Left forelimb (tissue), 1 donor: Measurements from ENCODE around the gene IGF2.
"Not testable (repeated sequence)": the region's sequence is repeated elsewhere in the genome, so short reads cannot be mapped to it uniquely, and the experiment has no call there.

Source experiments
- DNase-seq: peaks from one replicate; pipeline ENCODE4 v3.0.0-alpha.2; 2018; ENCODE audit warnings: low spot score

IGF2 gene

DNA sequence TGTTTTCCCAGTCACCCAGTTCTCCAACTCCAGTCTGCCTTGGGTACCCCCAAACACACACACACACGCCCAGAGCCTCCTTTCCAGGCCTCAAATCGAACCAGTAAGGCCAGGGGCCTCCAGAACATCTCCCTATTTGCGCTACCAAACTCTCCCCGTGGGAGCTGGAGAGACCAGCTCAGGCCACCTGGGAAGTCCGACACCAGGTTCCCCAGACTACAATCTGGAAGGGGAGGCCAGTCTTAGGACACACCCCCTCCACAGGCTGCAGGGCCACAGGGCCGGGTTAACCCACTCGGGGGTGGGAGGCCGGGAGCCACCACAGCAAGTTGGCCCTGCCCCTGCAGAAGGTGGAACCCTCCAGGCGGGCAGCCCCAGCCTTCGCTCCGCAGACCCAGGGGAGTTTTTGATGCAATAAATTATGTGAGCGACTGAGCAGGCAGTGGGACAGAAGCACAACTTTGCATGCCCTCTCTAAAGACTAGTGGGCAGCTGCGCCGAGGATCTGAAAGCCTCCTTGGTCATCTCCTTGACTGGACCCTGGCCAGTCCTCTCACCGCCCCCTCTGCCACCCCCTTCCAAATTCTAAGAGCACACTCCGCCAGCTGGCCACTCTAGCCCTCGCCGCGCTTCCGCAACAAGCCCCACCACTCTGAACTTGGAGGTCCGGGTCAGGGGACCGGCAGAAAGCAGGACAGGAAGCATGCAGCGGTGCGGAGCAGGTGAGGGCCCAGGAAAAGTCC is 2.8 kb downstream of the IGF2 start:
- no peak for DNase-seq

DNA sequence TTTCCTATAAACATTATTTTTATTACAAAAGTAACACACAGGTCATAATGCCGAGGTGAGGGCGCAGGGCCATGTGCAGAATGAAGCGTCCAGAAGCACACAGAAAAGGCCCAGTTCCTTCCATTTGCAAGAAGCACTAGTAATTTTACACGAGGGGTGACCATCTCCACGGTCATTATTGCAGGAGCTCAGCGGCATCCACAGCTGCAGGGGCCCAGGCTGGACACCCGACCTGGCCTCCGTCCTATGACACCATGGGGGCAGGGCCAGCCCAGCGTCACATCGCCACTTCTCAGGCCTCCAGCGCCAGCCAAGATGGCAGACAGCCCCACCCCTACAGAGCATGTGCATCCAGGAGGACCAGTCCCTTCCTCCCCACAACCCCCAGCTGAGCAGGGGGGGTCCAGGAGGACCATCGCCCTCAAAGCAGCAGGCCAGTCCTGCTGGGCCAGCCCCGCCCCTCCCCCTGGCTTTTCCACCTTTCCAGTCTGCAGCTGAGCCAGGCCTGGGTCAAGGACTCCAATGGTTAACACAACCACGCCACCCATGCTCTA is 3.5 kb downstream of the IGF2 start:
- DNase-seq: no peak

DNA sequence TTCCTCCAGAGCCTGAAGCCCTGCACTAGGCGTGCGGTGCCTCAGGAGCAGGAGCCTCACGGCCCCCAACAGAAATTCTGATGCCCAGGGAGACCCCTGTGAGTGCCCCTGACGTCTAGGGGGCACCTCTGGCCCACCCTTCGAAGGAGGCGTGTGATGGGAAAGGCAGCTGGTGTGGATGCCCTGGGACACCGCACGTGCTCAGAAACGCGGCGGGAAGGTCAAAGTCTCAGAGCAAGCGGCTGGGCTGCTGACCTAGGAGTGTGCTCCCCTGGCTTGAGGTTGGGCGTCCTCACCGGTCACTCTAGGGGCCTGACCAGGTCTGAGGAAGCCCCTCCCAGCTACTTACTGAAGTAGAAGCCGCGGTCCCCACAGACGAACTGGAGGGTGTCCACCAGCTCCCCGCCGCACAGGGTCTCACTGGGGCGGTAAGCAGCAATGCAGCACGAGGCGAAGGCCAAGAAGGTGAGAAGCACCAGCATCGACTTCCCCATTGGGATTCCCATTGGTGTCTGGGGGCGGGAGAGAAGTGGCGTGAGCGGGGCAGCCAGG is 4.1 kb downstream of the IGF2 start:
- DNase-seq: no peak

DNA sequence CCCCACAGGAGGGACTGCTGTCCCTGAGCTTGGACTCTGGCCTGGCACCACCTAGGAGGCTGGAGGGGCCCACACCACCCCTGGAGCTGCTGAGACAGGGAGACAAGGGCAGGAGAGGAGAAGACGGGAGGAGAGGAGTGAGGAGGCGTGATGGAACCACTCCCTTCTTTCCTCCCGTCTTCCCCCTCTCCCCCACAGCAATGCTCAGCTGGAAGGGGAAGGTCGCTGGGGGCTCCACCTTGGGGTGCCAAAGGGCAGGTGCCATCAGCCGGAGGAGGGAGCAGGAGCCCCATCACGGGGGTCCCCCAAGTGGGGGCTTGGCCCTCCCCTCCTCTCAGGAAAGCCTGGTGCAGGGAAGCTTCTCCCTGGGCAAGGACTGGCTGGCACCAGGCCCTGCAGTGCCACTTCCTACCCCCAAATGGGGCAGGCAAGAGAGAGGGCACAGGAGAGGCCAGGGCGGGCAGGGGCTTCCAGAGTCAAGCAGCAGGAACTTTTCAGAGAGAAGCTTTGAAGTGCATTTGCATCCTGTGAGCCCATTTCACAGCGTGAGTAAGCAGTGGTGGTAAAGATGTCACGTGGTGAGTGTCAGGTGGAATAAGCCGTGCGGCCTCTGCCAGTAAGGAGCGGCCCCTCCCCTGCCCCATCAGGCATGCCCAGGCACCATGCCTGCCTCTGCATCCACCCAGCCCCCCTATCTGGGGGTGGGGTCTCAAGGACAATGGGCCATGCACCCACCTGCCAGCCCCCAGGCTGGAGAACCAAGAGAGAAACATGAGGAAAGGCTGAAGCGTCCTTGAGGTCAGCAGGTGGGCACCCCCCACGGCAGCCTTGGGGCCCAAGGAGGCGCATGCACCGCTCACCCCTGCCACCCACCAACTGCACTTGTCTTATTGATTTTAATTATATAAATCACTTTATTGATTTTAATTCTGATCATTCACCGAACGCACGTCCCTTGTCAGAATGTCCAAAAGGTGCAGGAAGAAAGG is 4.9 kb downstream of the IGF2 start:
- no peak for DNase-seq

DNA sequence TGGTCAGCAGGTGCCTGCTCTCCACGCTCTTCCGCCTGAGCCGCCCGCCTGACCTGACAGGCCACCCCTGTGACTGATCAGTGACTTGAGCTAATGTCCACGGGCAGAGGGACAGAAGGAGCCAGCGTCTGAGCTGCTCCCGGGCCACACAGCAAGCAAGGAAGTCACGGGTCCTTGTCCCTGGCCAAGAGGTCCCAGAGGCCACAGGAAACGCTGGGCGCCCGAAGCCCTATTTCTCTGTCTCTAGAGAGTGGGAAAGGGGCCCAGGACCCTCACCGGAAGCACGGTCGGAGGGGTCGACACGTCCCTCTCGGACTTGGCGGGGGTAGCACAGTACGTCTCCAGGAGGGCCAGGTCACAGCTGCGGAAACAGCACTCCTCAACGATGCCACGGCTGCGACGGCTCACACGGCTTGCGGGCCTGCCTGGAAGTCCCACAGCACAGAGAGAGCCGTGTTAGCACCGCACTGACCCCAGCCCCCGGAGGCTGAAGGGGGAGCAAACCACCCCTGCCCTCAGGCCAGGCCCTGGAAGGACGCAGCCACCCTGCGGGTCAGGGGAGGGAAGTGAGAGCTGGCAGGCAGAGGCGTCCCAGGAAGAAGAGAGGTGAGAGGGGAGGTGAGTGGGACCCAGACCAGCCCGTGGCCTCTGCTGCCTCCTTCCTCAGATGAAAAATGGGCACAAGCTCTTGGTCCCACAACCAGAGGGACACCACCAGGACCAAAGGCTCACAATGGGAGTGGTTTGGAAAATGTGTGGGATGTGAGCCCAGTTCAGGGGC is 5.8 kb downstream of the IGF2 start:
- DNase-seq: no peak

DNA sequence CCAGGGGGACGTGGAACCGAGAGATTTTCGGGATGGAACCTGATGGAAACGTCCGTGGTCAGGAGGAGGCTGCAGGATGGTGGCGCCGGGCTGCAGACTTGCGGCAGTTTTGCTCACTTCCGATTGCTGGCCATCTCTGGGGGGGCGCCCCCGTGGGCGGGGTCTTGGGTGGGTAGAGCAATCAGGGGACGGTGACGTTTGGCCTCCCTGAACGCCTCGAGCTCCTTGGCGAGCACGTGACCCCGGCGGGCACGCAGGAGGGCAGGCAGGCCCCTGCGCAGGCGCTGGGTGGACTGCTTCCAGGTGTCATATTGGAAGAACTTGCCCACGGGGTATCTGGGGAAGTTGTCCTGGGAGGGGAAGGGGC is 6.3 kb downstream of the IGF2 start:
- no peak for DNase-seq

DNA sequence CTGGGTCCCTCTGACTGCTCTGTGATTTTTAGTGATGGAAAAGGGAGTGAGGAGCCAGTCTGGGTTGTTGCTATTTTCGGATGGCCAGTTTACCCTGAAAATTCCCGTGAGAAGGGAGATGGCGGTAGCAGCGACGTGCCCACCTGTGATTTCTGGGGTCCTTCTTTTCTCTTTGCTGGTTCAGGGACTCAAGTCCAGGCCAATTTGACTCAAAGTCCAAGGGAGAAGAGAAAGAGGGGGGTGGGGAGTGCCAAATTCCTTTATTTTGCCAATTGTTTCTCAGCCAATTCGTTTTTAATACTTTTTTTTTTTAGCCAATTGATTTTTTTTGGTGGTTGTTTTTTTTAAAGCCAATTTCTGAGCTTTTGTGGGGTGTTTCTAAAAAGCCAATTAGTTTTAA is 6.9 kb downstream of the IGF2 start:
- DNase-seq: no peak

DNA sequence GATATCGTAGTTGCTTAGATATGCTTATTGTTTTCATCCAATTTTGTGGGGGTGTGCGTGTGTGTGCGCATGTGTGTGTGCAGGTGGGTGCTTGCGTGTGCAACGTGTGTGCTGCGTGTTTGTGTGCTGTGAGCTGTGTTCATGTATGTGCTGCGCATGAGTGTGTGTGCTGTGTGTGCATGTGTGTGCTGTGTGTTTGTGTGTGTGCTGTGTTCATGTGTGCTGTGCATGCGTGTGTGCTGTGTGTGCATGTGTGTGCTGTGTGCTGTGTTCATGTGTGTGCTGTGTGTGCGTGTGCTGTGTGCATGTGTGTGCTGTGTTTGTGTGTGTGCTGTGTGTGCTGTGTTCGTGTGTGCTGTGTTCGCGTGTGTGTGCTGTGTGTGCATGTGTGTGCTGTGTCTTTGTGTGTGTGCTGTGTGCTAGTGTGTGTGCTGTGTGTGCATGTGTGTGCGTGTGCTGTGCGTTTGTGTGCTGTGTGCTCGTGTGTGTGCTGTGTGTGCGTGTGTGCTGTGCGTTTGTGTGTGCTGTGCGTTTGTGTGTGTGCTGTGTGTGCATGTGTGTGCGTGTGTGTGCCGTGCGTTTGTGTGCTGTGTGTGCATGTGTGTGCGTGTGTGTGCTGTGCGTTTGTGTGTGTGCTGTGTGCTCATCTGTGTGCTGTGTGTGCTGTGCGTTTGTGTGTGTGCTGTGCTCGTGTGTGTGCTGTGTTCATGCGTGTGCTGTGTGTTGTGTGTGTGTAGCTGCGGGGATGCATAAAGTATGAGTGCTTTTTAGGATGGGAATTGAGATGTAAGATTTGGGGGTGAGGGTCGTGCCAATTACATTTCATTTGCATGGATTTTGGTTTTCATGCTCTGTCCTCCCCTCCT is 7.6 kb downstream of the IGF2 start:
- DNase-seq: no peak

DNA sequence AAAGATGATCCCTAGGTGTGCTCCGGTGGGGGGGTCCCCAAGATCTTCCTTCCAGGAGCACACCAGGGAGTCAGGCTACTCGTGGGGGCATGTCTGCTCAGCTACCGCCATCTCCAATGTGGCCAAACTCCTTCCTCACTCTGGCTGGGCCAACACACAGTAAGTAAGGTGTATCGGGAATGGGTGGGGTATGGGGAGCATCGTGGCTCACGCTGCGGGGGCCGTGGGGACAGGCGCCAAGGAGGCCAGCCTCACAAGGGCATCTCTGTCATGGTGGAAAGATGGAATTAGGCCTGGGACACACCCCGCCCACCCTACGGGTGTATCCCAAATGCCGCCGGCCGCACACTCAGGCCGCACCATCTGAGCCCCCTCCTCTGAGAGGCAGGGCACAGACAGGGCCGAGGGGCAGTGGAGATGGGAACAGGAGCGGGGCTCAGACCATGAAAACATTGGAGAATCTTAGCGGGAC is 8.3 kb downstream of the IGF2 start:
- DNase-seq: no peak

DNA sequence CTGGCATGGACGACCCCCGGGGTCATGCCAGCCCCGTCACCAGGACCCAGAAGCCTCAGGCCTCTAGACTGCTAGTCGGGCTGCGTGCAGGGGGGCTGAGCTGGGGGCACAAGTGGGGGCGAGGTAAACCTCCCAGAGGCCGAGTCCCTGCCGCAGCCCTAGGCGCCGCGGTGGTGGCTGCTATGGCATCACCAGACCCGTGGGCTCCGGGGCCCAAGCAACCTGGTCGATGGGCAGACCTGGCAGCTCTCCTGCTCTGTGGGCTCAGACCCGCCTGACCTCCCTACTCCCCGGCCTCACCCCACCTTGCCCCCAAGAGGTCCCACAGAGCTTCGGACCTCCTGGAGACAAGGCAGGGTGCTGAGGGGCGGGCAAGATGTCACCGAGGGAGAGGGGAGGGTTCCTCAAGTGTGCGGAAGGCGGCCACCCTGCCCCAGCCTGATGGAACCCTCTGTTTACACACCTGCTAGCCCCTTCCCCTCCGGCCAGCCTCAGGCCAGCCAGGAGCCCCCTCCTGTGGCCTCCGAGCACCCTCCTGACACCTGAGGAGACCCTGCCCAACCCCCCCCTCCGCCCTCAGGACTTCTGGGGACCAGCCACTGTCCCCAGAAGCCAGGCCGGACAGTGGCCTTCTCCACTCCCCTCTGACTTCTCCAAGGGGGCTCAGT is 9.4 kb downstream of the IGF2 start:
- no peak for DNase-seq

DNA sequence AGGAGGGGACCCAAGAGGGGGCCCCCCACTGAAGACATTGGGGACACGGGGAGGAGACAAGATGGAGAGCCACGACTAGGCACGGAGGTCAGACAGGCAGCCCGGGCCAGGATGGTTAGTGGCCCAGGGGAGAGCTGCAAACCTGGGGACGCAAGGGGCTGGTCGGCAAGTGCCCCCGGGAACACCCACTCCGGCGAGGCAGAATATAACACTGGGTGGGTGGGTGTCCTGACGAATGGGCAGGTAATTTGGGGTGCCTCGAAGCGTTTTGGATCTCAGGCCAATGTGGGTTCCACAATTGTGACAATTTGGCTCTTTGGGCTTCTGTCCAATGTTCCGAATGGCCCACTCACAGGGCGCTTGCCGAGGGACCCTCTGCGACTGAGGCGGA is 9.9 kb downstream of the IGF2 start:
- no peak for DNase-seq

DNA sequence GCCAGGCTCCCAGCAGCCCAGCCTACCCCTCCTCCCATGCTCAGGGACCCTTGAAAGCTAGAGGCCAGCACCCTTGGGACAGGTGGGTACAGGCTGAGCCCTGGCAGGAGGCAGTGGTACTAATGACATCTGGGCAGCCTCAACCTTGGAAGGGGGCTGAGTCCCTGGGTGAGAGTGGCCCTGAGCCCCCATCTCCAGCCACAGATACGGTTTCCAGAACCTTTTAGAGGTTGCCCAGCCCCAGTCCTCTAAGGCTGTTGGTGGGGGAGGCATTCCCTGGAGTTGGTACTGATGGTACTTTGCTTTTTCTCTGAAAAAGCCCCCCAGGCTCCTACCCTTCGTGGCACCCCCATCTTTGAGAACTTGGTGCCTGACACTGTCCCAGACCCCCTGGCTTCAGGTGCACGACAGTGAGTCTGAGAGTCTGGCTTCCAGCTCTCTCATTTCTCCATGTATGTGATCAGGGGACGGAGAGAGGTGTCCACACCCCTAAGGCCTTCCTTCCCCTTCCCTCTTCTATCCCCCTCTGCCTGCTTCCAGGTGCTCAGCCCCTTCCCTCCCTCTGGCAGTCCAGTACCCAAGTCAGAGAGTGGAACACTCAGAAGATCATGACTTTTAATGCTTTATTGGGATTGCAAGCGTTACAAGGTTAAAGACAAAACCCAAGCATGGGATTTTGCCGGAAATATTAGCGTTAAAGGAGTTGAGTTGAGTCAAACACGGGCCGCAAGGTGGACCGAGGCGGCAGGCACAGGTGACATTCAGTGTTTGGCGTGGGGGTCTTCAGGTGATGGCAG is 10.5 kb downstream of the IGF2 start:
- DNase-seq: no peak

DNA sequence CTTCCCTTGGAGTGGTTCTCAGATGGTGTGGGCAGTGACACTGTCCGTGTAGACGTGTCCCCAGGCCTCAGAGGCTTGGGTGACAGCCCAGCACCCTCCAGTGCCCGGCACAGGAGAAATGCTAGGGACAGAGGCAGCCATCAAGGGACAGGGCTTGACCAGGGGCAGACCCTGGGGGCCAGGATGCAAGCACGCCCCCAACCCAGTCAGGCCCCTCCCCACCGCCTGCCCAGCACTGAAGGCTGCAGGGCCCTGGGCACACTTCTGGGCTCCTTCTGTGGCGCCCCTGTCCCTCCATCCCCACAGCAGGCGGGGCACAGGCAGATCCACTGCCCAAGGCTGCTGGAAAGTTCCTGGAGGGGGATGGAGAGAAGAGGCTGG is 11.1 kb downstream of the IGF2 start:
- DNase-seq: no peak

DNA sequence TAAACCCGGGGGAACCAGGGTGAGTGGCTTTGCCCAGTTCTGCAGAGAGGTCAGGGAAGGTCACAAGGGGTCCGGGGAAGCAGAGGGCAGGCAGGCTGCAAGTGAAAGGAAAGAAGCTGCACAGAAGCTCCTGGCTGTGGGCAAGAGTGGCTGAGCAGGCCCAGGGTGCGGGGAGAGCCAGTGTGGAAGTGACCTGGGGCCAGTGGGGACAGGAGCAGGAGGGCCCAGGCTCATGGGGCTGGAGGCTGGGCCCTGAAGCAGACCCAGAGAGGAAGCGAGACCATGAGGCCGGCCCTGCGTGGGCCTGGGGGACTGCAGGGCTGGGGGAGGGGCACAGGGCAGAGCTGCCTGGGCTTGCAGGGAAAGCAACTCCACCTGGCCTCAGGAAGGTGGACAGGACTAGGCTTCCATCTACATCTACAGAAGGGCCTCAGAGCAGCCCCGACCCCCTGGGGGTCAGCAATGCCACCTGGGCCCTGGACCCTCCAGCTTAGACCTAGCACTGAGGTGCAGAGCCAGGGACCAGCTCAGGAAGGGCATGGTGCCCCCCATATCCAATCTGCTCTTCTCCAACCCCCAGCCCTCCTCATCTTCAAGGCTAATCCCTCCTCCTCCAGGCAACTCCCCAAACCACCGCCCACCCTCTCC is 11.6 kb downstream of the IGF2 start:
- DNase-seq: no peak

DNA sequence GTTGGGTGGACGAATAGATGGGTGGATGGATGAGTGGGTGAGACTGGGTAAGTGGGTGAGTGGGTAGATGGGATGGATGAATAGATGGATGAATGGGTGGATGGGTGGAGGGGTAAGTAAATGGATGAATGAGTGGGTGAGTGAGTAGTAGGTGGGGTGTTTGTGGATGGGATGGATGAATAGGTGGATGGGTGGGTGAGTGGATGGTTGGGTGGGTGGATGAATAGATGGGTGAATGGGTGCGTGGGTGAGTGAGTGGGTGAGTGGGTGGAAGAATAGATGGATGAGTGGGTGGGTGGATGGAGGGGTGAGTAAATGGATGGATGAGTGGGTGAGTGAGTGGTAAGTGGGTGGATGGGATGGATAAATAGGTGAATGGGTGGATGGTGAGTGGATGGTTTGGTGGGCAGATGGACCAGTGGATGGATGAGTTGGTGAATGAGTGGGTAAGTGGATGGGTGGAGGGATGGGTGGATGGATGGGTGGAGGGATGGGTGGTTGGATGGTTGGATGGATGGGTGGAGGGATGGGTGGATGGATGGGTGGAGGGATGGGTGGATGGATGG is 12.6 kb downstream of the IGF2 start:
- no peak for DNase-seq

DNA sequence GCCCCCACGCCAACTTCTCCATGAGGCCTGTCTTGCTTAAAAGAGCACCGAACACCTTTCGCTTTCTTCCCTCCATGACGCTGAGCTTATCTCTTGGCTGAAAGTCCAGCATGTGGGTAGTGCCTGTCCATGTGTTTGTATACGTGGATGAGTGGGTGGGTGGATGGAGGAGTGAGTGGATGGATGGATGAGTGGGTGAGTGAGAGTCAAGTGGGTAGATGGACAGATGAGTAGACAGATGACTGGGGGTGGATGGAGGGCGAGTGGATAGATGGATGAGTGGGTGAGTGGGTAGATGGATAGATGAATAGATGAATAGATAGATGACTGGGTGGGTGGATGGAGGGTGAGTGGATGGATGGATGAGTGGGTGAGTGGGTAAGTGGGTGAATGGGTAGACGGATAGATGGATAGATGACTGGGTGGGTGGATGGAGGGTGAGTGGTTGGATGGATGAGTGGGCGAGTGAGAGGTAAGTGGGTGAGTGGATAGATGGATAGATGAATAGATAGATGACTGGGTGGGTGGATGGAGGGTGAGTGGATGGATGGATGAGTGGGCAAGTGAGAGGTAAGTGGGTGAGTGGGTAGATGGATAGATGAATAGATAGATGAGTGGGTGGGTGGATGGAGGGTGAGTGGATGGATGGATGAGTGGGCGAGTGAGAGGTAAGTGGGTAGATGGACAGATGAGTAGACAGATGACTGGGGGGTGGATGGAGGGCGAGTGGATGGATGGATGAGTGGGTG is 14.3 kb downstream of the IGF2 start:
- DNase-seq: not testable (repeated sequence)

DNA sequence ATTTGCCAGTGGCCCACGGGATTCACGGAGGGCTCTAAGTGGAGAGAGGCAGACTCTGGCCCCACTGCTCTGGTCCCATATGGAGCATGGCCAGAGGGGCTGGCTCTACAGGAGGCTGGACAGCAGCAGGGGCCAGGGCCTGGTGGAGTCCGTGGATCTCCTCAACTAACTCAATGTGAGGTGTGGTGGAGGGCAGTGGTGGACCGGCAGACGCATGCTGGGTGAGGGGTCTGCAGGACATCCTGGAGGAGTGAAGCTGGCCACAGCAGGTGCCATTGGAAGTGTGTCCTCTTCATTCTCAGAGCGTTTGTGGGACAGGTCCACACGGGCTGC is 15.6 kb downstream of the IGF2 start:
- DNase-seq: no peak
